HG02610 (cell line): ENCODE data around the gene IFIH1.

Experiments used
- ATAC-seq: cut with Tn5 transposase; IDR thresholded peaks from one replicate; pipeline ENCODE4 v1.9.1; 2021; ENCODE audit warnings: mild to moderate bottlenecking, moderate library complexity; ENCODE audit not compliant: unreplicated experiment

The IFIH1 gene

GRCh38 chr2:162318328-162319180, at the start of gene IFIH1:
TSS of gene IFIH1 (minus strand) at chr2:162318684. CDS start at chr2:162318307, 377 bp downstream.
- ATAC-seq: peak; percentile 86

GRCh38 chr2:162365392-162365791, 46.9 kb upstream of the IFIH1 start:
- ATAC-seq: no peak

- ATAC-seq: no peak
Observed at GRCh38 chr2:162344617-162344950, 26.1 kb upstream of the IFIH1 start.

GRCh38 chr2:162343824-162344616, 25.5 kb upstream of the IFIH1 start, which contains the start of gene GCA:
TSS of gene GCA (plus strand) at chr2:162344132. CDS start at chr2:162344249, 117 bp downstream.
- ATAC-seq: peak; percentile 99

- ATAC-seq: no peak
Observed at GRCh38 chr2:162343492-162343823, 25.0 kb upstream of the IFIH1 start.

- no peak for ATAC-seq
Observed at GRCh38 chr2:162342841-162343240, 24.4 kb upstream of the IFIH1 start.

- no peak for ATAC-seq
Observed at GRCh38 chr2:162342321-162342720, 23.8 kb upstream of the IFIH1 start.

- ATAC-seq: no peak
Observed at GRCh38 chr2:162340822-162341221, 22.3 kb upstream of the IFIH1 start.

- ATAC-seq: no peak
Observed at GRCh38 chr2:162337868-162338267, 19.4 kb upstream of the IFIH1 start.

GRCh38 chr2:162333968-162334367, 15.5 kb upstream of the IFIH1 start:
- ATAC-seq: peak; percentile 49

- no peak for ATAC-seq
Observed at GRCh38 chr2:162330881-162331280, 12.4 kb upstream of the IFIH1 start.

- ATAC-seq: peak; percentile 87
Observed at GRCh38 chr2:162328424-162329157, 10.1 kb upstream of the IFIH1 start.

GRCh38 chr2:162327806-162328205, 9.3 kb upstream of the IFIH1 start:
- no peak for ATAC-seq

- ATAC-seq: no peak
Observed at GRCh38 chr2:162327134-162327769, 8.8 kb upstream of the IFIH1 start.

GRCh38 chr2:162324953-162325352, 6.5 kb upstream of the IFIH1 start:
- ATAC-seq: no peak

GRCh38 chr2:162320864-162321517, 2.5 kb upstream of the IFIH1 start:
- ATAC-seq: no peak

GRCh38 chr2:162317861-162318327, 590 bp downstream of the IFIH1 start:
- ATAC-seq: peak; percentile 0

- ATAC-seq: no peak
Observed at GRCh38 chr2:162317058-162317742, 1.3 kb downstream of the IFIH1 start.

GRCh38 chr2:162316590-162316989, 1.9 kb downstream of the IFIH1 start:
- ATAC-seq: no peak

GRCh38 chr2:162315938-162316337, 2.5 kb downstream of the IFIH1 start:
- ATAC-seq: no peak
